Left colon (tissue), 2 donors: ENCODE data around the gene RIPPLY2. TPM values are rescaled to one million over a fixed set of nuclear protein-coding genes. Genes with fewer than 3 reads are reported as not detected.
"Not testable (repeated sequence)": the region's sequence is repeated elsewhere in the genome, so short reads cannot be mapped to it uniquely, and the experiment has no call there.

Experiments used
- ATAC-seq: fragments of 200-7000 bp; cut with Tn5 transposase; one replicate; pipeline ENCODE4 v1.9.1; 2020; ENCODE audit warnings: mild to moderate bottlenecking, moderate library complexity
- DNase-seq, 2 donors: peaks; one replicate each; pipeline ENCODE4 v3.0.0-alpha.2; 2020
- intact Hi-C, 2 donors: fragments of 100-400 bp; cut with DNase I in 1 of 2; cut with micrococcal nuclease in 1 of 2; formaldehyde crosslinking; loops; one replicate each; pipeline versions ENCODE4 v1.11.2 to v1.14.0; 2022; cut with DNase I, micrococcal nuclease
- total RNA-seq, 2 donors: library from RNA; stranded (reverse); fragmentation: NEBNext Ultra II Directional; extraction: Animal tissue kit (Norgen Biotek cat#: 25700); gene quantifications; one replicate each; pipeline ENCODE4 v1.2.1, GENCODE V29; 2021
- donor health status: DM: no; HTN: no; CAD: no.
- donor health status: DM: yes; HTN: yes; CAD: no.

RIPPLY2 gene
- total RNA-seq, 2 donors from 2014 or later = 0.22 TPM; not detected in 1

DNA sequence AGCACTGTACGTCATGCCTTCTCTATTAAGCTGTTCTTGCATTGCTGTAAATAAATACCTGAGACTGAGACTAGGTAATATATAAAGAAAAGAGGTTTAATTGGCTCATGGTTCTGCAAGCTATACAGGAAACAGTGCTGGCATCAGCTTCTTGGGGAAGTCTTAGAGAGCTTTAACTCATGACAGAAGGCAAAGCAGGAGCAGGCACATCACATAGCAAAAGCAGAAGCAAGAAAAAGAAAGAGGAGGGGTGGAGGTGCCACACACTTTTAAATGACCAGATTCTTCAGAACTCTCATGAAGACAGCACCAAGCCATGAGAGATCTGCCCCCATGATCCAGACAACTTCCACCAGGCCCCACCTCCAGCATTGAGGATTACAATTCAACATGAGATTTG, 36.5 kb downstream of the RIPPLY2 start:
- intact Hi-C loops = no loop called here
- DNase-seq (no peak), ATAC-seq (no peak)

GRCh38 chr6:83890520-83890919, 37.4 kb downstream of the RIPPLY2 start:
- intact Hi-C loops = no loop called here
- ATAC-seq (no peak), DNase-seq (no peak)

DNA sequence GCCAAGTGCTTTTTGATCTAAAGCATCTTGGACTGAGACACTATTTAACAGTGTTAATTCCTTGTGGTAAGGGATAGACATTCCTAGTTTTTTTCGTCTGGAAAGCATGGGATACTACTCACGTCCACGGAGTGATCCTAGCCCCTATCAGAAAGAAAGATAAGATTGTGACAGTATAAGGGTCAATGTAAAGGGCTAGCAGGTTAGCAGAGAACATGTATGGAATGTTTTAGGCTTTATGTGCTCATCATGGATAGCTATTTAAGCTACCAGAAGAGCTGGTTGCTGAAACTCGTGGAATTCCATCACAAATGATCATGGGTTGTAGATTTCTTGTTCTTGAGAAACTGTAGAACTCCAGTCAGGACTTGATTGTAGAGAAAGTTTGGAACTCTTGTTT, 38.4 kb downstream of the RIPPLY2 start:
- DNase-seq (no peak), ATAC-seq (no peak)
- intact Hi-C loops = no loop called here

GRCh38 chr6:83893024-83893423, 39.9 kb downstream of the RIPPLY2 start:
- intact Hi-C loops = no loop called here
- ATAC-seq (peak; percentile 31), DNase-seq (no peak)

GRCh38 chr6:83897094-83897493, 43.9 kb downstream of the RIPPLY2 start:
- ATAC-seq, DNase-seq, intact Hi-C loops: not testable (repeated sequence)

DNA sequence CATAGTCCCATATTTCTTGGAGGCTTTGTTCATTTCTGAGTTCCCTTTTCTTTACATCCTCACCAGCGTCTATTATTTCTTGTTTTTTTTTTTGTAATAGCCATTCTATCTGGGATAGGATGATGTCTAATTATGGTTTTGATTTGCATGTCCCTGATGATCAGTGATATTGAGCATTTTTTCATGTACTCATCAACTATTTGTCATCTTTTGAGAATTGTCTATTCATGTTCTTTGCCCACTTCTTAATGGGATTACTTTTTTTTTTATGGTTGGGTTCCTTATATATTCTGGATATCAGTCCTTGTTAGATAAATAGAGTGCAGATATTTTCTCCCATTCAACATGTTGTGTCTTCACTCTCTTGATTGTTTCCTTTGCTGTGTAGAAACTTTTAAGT, 48.5 kb downstream of the RIPPLY2 start:
- intact Hi-C loops = no loop called here
- DNase-seq (no peak), ATAC-seq (no peak)

- ATAC-seq (no peak), DNase-seq (no peak)
- intact Hi-C loops = no loop called here
Measured at GRCh38 chr6:83904395-83904794, 51.2 kb downstream of the RIPPLY2 start.

DNA sequence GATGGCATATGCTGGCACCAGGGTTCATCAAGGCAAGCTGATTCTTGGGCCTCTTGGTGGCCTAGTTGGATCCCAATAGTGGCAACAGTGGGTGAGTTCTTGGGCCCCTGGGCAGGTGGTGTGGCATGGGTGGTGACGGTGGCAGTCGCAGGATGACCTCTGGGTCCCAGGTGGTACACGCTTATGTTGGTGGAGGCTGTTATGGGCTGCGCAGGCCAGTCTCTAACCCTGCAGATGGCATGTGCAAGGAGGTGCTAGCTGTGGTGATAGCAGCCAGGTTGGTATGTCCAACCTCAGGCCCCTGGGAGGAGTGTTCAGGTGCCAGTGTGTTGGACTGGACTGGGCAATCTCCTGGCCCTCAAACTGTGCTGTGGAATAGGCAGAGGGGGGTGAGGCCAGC, 52.5 kb downstream of the RIPPLY2 start:
- intact Hi-C loops = no loop called here
- DNase-seq = no peak
- no peak for ATAC-seq

Other genes starting within 250 kb of the RIPPLY2 start
- gene SNAP91, start 144.3 kb upstream of the RIPPLY2 start, total RNA-seq = under 1 TPM; 0.24 to 0.25 TPM
- gene CYB5R4, start 6.3 kb downstream of the RIPPLY2 start, total RNA-seq = 10 to 100 TPM; 30.5 to 31.9 TPM
- 1 to 10 TPM; 8.5 to 9.2 TPM for gene MRAP2, start 180.4 kb downstream of the RIPPLY2 start, total RNA-seq